Fibroblast of lung (primary cell): Measurements from ENCODE around the gene AMBP.

ENCODE experiments used
- EZH2 ChIP-seq: IDR thresholded peaks from 2 replicates; pipeline ENCODE4 v1.5.1; 2012; ENCODE audit warnings: low read length, control low read depth, mild to moderate bottlenecking; ENCODE audit errors: missing control alignments
- TF ChIP-seq, protein P1 (sequence below), 2 donors: IDR thresholded peaks in 1 of 2; conservative IDR thresholded peaks in 1 of 2; 1 replicate in 1 of 2; 2 replicates in 1 of 2; pipeline ENCODE4 v1.5.1; 2011 to 2012; ENCODE audit warnings: low read length in 2 of 2, control low read depth in 1 of 2, inconsistent platforms in 1 of 2, low read depth in 1 of 2, mild to moderate bottlenecking in 1 of 2

- TF ChIP-seq, protein P1, sequence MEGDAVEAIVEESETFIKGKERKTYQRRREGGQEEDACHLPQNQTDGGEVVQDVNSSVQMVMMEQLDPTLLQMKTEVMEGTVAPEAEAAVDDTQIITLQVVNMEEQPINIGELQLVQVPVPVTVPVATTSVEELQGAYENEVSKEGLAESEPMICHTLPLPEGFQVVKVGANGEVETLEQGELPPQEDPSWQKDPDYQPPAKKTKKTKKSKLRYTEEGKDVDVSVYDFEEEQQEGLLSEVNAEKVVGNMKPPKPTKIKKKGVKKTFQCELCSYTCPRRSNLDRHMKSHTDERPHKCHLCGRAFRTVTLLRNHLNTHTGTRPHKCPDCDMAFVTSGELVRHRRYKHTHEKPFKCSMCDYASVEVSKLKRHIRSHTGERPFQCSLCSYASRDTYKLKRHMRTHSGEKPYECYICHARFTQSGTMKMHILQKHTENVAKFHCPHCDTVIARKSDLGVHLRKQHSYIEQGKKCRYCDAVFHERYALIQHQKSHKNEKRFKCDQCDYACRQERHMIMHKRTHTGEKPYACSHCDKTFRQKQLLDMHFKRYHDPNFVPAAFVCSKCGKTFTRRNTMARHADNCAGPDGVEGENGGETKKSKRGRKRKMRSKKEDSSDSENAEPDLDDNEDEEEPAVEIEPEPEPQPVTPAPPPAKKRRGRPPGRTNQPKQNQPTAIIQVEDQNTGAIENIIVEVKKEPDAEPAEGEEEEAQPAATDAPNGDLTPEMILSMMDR (conservative IDR thresholded peaks at IDR 0.05 in 1 of 2, IDR thresholded peaks at IDR 0.05 in 1 of 2; ENCODE audit: low read depth in 1 of 2, low read length in 2 of 2): no peak
- no peak for TF ChIP-seq EZH2
Observed at GRCh38 chr9:114080773-114081440, 2.8 kb upstream of the AMBP start.
